ENCODE measurements around the gene ADAP1. TPM values are rescaled to one million over a fixed set of nuclear protein-coding genes. Genes with fewer than 3 reads are reported as not detected.
A peak's percentile ranks its signal among the peaks of the same experiment; 100 is the strongest.

Gene ADAP1
- total and polyA plus RNA-seq, 3 experiments from 2014 or later = 37.7 to 77.3 (median 67.7) TPM

DNA sequence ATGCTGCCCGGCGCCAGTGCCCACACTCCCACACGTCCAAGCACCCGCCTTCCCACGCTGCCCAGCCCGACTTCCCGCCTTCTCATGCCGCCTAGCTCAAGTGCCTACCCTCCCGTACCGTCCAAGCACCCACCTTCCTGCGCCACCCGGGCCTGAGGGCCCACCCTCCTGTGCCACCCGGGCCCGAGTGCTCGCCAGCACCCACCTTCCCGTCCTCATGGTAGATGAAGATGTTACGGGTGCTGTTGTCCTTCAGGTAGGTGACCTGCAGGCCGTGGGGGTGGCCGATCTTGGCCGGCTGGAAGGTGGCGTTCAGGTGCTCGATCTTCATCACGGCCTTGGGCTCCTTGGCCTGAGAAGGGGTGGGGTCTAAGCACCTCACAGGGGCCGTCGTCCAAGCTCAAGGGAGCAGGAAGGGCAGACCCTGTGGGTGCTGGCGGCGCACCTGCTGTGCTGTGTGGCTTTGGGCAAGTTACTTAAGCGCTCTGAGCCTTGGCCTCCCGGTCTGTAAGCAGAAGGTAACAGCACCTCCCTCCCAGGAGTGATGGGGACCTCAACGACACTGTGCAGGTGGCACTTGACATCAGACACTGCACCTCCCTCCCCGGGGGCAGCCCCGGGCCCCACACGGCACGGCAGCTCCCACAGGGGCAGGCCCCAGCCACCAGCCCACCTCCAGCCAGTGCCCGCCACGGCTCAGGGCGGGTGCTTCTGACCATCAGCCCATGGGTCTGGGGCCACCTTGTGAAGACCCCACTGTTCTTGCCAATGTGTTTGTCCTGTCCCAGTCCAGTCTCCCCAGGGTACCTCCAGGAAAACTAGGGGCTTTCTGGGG lies 50.3 kb downstream of the ADAP1 start:
- Mint-ChIP-seq H3K36me3 (peaks cover 0 to 20% (median 1%) of the 10 kb centered on the region in 3 donors), H3K27me3 (no peaks in the 10 kb centered on the region), H3K27ac (no peak overlapping the region), H3K4me3 (no peak overlapping the region), H3K4me1 (peaks cover 0 to 5% (median 3%) of the 10 kb centered on the region in 3 donors), H3K9me3 (no peaks in the 10 kb centered on the region)
- Histone ChIP-seq H3K4me3 (ENCODE audit: low read length) (no peak overlapping the region), H3K4me1 (ENCODE audit: insufficient read depth, low read length) (no peaks in the 10 kb centered on the region), H3K9me3 (ENCODE audit: low read length) (no peaks in the 10 kb centered on the region), H3K27ac (ENCODE audit: low read depth, low read length) (no peak overlapping the region), H3K36me3 (ENCODE audit: insufficient read depth, low read length) (no peaks in the 10 kb centered on the region), H3K27me3 (ENCODE audit: insufficient read depth, low read length, poor library complexity, severe bottlenecking) (no peaks in the 10 kb centered on the region)
- POLR2A ChIA-PET = no interaction called here
- CTCF ChIA-PET = no interaction called here
- no peak for DNase-seq

DNA sequence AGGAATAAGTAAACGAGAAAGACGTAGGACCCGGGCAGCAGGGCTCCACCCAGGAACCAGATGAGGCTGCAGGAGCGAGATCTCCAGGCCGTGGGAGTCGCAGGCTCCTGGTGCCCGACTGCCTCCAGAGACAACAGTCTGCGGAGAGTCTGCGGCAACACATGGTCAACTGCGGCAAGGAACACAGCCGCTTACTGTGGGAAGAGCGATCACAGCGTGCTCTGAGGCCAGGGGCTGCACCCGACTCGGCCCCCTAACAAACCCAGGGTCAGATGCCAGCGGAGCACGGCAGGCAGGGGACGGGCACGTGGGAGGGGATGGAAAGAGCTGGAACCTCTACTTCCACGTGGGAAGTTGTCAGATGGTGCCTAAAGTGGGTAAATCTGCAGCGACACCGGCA lies 51.5 kb downstream of the ADAP1 start:
- Mint-ChIP-seq H3K36me3 (peaks cover 0 to 25% (median 1%) of the 10 kb centered on the region in 3 donors), H3K4me3 (no peak overlapping the region), H3K4me1 (peaks cover 0 to 5% (median 0%) of the 10 kb centered on the region in 3 donors), H3K27ac (no peak overlapping the region), H3K9me3 (no peaks in the 10 kb centered on the region), H3K27me3 (no peaks in the 10 kb centered on the region)
- no peaks in the 10 kb centered on the region for H3K4me1 ChIP-seq (ENCODE audit: insufficient read depth, low read length)
- H3K9me3 ChIP-seq (ENCODE audit: low read length) = no peaks in the 10 kb centered on the region
- no peaks in the 10 kb centered on the region for H3K27me3 ChIP-seq (ENCODE audit: insufficient read depth, low read length, poor library complexity, severe bottlenecking)
- H3K4me3 ChIP-seq (ENCODE audit: low read length) = no peak overlapping the region
- H3K36me3 ChIP-seq (ENCODE audit: insufficient read depth, low read length) = no peaks in the 10 kb centered on the region
- no peak for DNase-seq
- no peak overlapping the region for H3K27ac ChIP-seq (ENCODE audit: low read depth, low read length)
- ChIA-PET POLR2A (no interaction called here), CTCF (no interaction called here)

DNA sequence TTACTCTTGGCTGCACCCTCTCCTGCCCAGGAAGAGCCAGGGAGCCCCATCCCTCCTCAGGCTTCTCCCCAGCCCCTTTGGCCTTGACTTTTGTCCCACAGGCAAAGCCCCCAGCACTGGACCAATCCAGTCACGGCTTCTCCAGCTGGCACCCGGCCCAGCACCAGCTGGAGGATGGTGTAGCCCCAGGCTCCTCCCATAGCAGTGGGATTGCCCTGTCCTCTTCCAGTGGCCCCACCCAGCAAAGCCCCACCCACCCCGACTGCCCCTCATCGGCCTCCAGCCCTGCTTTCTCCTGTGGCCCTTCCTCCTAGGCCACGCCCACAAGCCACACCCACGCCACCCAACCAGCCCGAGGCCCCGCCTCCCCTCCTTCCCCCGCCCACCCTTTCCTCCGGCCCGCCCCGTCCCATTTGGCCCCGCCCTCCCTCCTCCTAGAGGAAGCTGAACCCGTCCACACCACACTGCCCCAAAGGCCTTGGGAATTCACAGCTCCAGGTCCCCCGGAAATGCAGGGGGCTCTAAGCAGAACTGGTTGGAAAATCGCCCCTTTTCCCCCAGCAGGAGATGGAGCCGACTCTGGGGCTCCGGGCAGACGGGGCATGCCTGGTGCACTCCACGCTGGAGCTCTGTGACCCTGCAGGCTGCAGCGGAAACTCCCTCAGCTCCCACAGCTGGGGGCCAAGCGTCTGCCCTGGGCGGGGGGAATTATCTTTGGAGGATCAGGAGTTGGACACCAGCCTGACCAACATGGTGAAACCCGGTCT lies 52.9 kb downstream of the ADAP1 start:
- Mint-ChIP-seq H3K27me3 (no peaks in the 10 kb centered on the region), H3K36me3 (peaks cover 0 to 36% (median 2%) of the 10 kb centered on the region in 3 donors), H3K4me3 (no peak overlapping the region), H3K9me3 (no peaks in the 10 kb centered on the region), H3K27ac (peak overlapping the region in 1 of 8 donors; percentile 66), H3K4me1 (peaks cover 0 to 5% (median 0%) of the 10 kb centered on the region in 3 donors)
- Histone ChIP-seq H3K36me3 (ENCODE audit: insufficient read depth, low read length) (no peaks in the 10 kb centered on the region), H3K4me3 (ENCODE audit: low read length) (no peak overlapping the region), H3K27ac (ENCODE audit: low read depth, low read length) (no peak overlapping the region), H3K27me3 (ENCODE audit: insufficient read depth, low read length, poor library complexity, severe bottlenecking) (no peaks in the 10 kb centered on the region), H3K9me3 (ENCODE audit: low read length) (no peaks in the 10 kb centered on the region), H3K4me1 (ENCODE audit: insufficient read depth, low read length) (no peaks in the 10 kb centered on the region)
- POLR2A ChIA-PET = no interaction called here
- peak in 2 of 5 donors; percentile 35 to 43 for DNase-seq
- CTCF ChIA-PET = interaction anchor here (2.7 kb wide), 1 partner anchor 92 kb away, joined by 9 read pairs; no protein-coding TSS in a partner anchor

DNA sequence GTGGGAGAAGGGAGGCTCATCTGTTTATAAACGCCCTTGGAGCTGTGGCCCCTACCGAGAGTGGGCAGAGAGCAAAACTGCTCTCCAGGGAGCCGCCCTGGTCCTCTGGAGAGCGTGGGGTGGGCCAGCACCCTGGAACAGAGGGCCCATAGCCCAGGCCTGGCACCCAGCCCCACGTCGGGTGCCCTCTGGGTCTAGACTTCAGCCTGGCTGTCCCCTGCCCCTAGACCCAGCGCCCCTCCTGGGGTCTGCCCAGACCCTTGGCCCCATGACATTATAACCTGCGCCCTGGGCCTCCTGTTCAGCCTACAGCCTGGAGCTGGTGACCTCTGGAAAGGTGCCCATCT lies 53.5 kb downstream of the ADAP1 start:
- Mint-ChIP-seq H3K27ac (no peak overlapping the region), H3K36me3 (peaks cover 4 to 41% (median 6%) of the 10 kb centered on the region in 3 donors), H3K4me1 (peaks cover 0 to 5% (median 0%) of the 10 kb centered on the region in 3 donors), H3K9me3 (no peaks in the 10 kb centered on the region), H3K4me3 (no peak overlapping the region), H3K27me3 (no peaks in the 10 kb centered on the region)
- no peak overlapping the region for H3K27ac ChIP-seq (ENCODE audit: low read depth, low read length)
- H3K9me3 ChIP-seq (ENCODE audit: low read length) = no peaks in the 10 kb centered on the region
- no peaks in the 10 kb centered on the region for H3K27me3 ChIP-seq (ENCODE audit: insufficient read depth, low read length, poor library complexity, severe bottlenecking)
- POLR2A ChIA-PET = no interaction called here
- no peaks in the 10 kb centered on the region for H3K4me1 ChIP-seq (ENCODE audit: insufficient read depth, low read length)
- CTCF ChIA-PET = interaction anchor here (2.7 kb wide), 1 partner anchor 93 kb away, joined by 9 read pairs; no protein-coding TSS in a partner anchor
- H3K4me3 ChIP-seq (ENCODE audit: low read length) = no peak overlapping the region
- H3K36me3 ChIP-seq (ENCODE audit: insufficient read depth, low read length) = peaks cover 3% of the 10 kb centered on the region
- DNase-seq = no peak

DNA sequence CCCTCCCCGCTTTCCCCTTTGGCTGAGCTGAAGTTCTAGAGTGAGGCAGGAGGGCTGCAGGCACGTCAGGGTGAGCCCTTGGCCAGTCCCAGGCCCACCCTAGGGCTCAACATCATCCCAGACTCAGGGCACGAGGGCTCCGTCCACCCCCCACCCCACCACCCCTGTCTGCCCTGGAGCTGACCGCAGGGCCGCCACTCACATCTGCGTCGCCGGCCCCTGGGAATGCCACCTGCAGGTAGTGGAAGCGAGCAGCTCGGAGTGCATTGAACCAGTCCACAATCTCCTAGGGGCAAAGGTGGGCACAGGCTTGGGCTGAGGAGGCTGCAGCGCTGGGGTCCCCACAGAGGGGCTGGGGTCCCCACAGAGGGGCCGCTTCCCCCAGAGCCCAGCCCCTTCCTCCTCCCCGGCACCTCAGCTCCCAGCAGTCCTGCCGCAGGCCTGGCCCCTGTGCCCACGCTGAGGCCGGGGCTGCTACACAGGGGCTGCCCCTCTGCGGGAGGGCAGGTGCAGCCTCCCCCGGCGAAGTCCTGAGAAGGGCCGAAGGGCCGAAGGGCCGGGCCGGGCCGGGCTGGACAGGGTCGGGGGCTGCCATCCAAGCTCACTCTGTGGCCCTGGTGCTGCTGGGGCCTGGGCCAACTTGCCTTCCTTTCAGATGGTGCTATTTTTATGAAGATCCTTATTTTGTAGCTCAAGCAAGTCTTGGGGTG lies 54.0 kb downstream of the ADAP1 start:
- Mint-ChIP-seq H3K9me3 (no peaks in the 10 kb centered on the region), H3K27ac (no peak overlapping the region), H3K27me3 (no peaks in the 10 kb centered on the region), H3K4me1 (peaks cover 0 to 5% (median 0%) of the 10 kb centered on the region in 3 donors), H3K4me3 (no peak overlapping the region), H3K36me3 (peaks cover 6 to 47% (median 8%) of the 10 kb centered on the region in 3 donors)
- no peak overlapping the region for H3K4me3 ChIP-seq (ENCODE audit: low read length)
- POLR2A ChIA-PET = no interaction called here
- H3K36me3 ChIP-seq (ENCODE audit: insufficient read depth, low read length) = peaks cover 6% of the 10 kb centered on the region
- no peak for DNase-seq
- H3K27me3 ChIP-seq (ENCODE audit: insufficient read depth, low read length, poor library complexity, severe bottlenecking) = no peaks in the 10 kb centered on the region
- H3K9me3 ChIP-seq (ENCODE audit: low read length) = no peaks in the 10 kb centered on the region
- CTCF ChIA-PET = interaction anchor here (2.7 kb wide), 1 partner anchor 93 kb away, joined by 9 read pairs; no protein-coding TSS in a partner anchor
- no peaks in the 10 kb centered on the region for H3K4me1 ChIP-seq (ENCODE audit: insufficient read depth, low read length)
- H3K27ac ChIP-seq (ENCODE audit: low read depth, low read length) = no peak overlapping the region

DNA sequence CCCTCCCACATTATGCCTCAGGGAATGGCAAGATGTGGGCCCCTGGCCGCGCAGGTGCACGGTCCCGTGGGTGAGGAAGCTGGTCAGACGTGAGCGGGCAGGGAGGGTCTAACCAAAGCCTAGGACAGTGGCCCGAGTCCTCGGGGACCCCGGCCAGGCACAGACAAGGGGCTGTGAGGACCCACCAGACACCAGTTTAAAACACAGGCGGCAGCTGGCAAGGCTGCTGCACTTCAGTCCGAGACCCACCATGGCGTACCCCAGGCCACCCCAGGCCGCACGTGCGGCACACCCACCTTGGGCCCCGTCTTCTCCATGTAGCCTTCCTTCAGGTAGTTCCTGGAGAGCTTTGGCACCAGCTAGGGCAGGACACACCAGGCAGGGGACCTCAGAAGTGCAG lies 54.7 kb downstream of the ADAP1 start:
- no peak overlapping the region for H3K27ac Mint-ChIP-seq
- ChIA-PET POLR2A (no interaction called here), CTCF (interaction anchor here (2.7 kb wide), 1 partner anchor 94 kb away, joined by 9 read pairs; no protein-coding TSS in a partner anchor)
- peaks cover 6% of the 10 kb centered on the region for H3K36me3 ChIP-seq (ENCODE audit: insufficient read depth, low read length)
- no peak overlapping the region for H3K4me3 ChIP-seq (ENCODE audit: low read length)
- peaks cover 0 to 5% (median 0%) of the 10 kb centered on the region in 3 donors for H3K4me1 Mint-ChIP-seq
- peaks cover 6 to 54% (median 8%) of the 10 kb centered on the region in 3 donors for H3K36me3 Mint-ChIP-seq
- no peak overlapping the region for H3K27ac ChIP-seq (ENCODE audit: low read depth, low read length)
- no peaks in the 10 kb centered on the region for H3K27me3 ChIP-seq (ENCODE audit: insufficient read depth, low read length, poor library complexity, severe bottlenecking)
- H3K9me3 Mint-ChIP-seq = no peaks in the 10 kb centered on the region
- no peak for DNase-seq
- H3K9me3 ChIP-seq (ENCODE audit: low read length) = no peaks in the 10 kb centered on the region
- H3K27me3 Mint-ChIP-seq = no peaks in the 10 kb centered on the region
- H3K4me3 Mint-ChIP-seq = no peak overlapping the region
- no peaks in the 10 kb centered on the region for H3K4me1 ChIP-seq (ENCODE audit: insufficient read depth, low read length)

DNA sequence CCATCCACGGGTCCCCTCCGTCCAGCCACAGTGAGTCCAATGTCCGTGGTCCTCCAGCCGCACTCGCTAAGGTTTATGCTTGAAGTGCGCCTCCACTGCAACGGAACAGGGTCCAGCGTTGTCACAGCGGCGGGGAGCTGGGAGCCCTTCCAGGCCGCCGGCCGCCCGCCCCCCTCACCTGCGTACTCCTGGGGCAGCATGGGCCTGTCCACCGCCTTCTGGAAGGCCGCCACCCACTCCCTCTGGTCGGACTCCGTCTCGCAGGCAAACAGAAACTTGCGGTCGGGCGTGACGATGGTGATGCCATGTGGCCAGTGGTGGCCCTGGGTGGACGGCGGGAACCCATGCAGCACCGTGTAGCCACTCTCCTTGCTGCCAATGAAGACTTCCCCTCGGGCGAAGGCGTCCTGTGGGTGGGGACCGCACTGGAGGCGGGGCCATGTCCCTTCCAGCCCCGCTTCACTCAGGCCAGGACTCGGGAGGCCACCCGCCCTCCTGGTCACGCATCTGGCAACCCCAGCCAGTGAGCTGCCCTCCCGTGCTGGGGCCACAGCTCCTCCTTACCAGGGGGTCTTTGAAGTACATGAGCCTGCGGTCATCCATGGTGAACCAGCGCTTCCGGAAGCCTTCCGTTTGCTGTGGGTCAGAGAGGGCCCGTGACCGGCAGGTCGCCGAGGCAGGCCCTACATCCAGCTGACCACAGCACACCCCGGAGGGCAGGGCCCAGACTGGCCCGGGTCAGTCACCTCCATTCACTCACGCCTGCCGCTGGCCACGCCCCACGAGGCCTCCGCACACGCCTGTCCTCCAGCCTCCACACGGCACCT lies 55.4 kb downstream of the ADAP1 start:
- Histone ChIP-seq H3K27ac (ENCODE audit: low read depth, low read length) (no peak overlapping the region), H3K4me3 (ENCODE audit: low read length) (no peak overlapping the region), H3K27me3 (ENCODE audit: insufficient read depth, low read length, poor library complexity, severe bottlenecking) (no peaks in the 10 kb centered on the region), H3K9me3 (ENCODE audit: low read length) (no peaks in the 10 kb centered on the region), H3K4me1 (ENCODE audit: insufficient read depth, low read length) (no peaks in the 10 kb centered on the region), H3K36me3 (ENCODE audit: insufficient read depth, low read length) (peaks cover 6% of the 10 kb centered on the region)
- POLR2A ChIA-PET = no interaction called here
- CTCF ChIA-PET = interaction anchor here (2.7 kb wide), 1 partner anchor 94 kb away, joined by 9 read pairs; no protein-coding TSS in a partner anchor
- Mint-ChIP-seq H3K27me3 (no peaks in the 10 kb centered on the region), H3K27ac (no peak overlapping the region), H3K9me3 (no peaks in the 10 kb centered on the region), H3K4me3 (no peak overlapping the region), H3K4me1 (peaks cover 0 to 5% (median 0%) of the 10 kb centered on the region in 3 donors), H3K36me3 (peaks cover 6 to 59% (median 8%) of the 10 kb centered on the region in 3 donors)
- DNase-seq = no peak
